OCI-LY3 (cell line): ENCODE measurements around the gene SERPINA12.

Source experiments
- H2AFZ ChIP-seq: fragments of 200-600, 300-600 bp; shearing (Covaris generic); 2 replicates; pipeline ENCODE4 v1.6.0; 2014; ENCODE audit warnings: antibody characterized with exemption, low read depth, low read length
- H3K27ac ChIP-seq: fragments of 200-600, 300-600 bp; sonication (generic); 2 replicates; pipeline ENCODE4 v1.5.1; 2014; ENCODE audit warnings: mild to moderate bottlenecking, low read length, moderate library complexity, mixed read lengths
- H3K27me3 ChIP-seq: fragments of 200-600, 300-600 bp; sonication (generic); 2 replicates; pipeline ENCODE4 v1.6.1; 2014; ENCODE audit warnings: low read depth, low read length, mixed read lengths
- H3K36me3 ChIP-seq: fragments of 200-600, 300-600 bp; sonication (generic); replicated peaks from 2 replicates; pipeline ENCODE3; 2014; ENCODE audit warnings: low read depth, low read length, mixed read lengths
- H3K4me1 ChIP-seq: fragments of 300-600, 200-600 bp; sonication (generic); 2 replicates; pipeline ENCODE4 v1.6.1; 2014; ENCODE audit warnings: low read length, mixed read lengths
- H3K4me2 ChIP-seq: fragments of 200-600, 300-600 bp; sonication (generic); 2 replicates; pipeline ENCODE4 v1.6.1; 2014; ENCODE audit warnings: low read length, mixed read lengths
- H3K4me3 ChIP-seq: fragments of 300-600, 200-600 bp; sonication (generic); 2 replicates; pipeline ENCODE4 v1.5.1; 2014; ENCODE audit warnings: antibody characterized with exemption, mild to moderate bottlenecking, low read length, moderate library complexity
- H3K79me2 ChIP-seq: fragments of 300-600, 200-600 bp; shearing (Covaris generic); 2 replicates; pipeline ENCODE4 v1.6.1; 2014; ENCODE audit warnings: mild to moderate bottlenecking, low read length, mixed read lengths
- H3K9ac ChIP-seq: fragments of 300-600, 200-600 bp; shearing (Covaris generic); 2 replicates; pipeline ENCODE4 v1.6.0; 2014; ENCODE audit warnings: mild to moderate bottlenecking, low read length, moderate library complexity
- H3K9me3 ChIP-seq: fragments of 200-600, 300-600 bp; shearing (Covaris generic); 2 replicates; pipeline ENCODE4 v1.6.1; 2014; ENCODE audit warnings: low read length, mixed read lengths; ENCODE audit not compliant: insufficient read depth
- H4K20me1 ChIP-seq: fragments of 200-600, 300-600 bp; sonication (generic); 2 replicates; pipeline ENCODE4 v1.6.1; 2016; ENCODE audit warnings: low read length, mixed read lengths; ENCODE audit not compliant: insufficient read depth
- EZH2phosphoT487 ChIP-seq: fragments of 200-600 bp; shearing (Covaris generic); IDR thresholded peaks from 2 replicates; pipeline ENCODE4 v1.6.1; 2018; ENCODE audit warnings: antibody characterized with exemption, mixed run types, low read depth
- TF ChIP-seq, protein P1 (sequence below): fragments of 200-600, 300-600 bp; sonication (generic); IDR thresholded peaks from 2 replicates; pipeline ENCODE4 v1.5.1; 2014; ENCODE audit warnings: antibody characterized with exemption, low read length, low read depth

SERPINA12 gene

DNA sequence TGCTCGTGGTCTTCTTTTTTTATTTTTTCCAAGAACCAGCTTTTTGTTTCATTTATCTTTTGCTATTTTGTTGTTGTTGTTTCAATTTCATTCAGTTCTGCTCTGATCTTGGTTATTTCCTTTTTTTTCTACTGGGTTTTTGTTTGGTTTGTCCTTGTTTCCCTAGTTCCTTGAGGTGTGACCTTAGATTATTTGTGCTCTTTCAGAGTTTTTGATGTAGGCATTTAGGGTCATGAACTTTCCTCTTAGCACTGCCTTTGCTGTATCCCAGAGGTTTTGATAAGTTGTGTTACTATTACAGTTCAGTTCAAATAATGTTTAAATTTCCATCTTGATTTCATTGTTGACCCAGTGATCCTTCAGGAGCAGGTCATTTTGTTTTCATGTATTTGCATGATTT, 53.3 kb downstream of the SERPINA12 start:
- Histone ChIP-seq H3K79me2 (no peaks in the 10 kb centered on the region), H3K4me1 (peaks cover 28% of the 10 kb centered on the region), H3K9me3 (no peaks in the 10 kb centered on the region), H3K27ac (no peak overlapping the region), H3K4me2 (no peak overlapping the region), H2AFZ (no peak overlapping the region), H3K27me3 (peaks cover 9% of the 10 kb centered on the region), H3K36me3 (no peaks in the 10 kb centered on the region), H4K20me1 (no peaks in the 10 kb centered on the region), H3K4me3 (no peak overlapping the region), H3K9ac (no peak overlapping the region)
- no peak for TF ChIP-seq EZH2phosphoT487
- TF ChIP-seq, protein P1, sequence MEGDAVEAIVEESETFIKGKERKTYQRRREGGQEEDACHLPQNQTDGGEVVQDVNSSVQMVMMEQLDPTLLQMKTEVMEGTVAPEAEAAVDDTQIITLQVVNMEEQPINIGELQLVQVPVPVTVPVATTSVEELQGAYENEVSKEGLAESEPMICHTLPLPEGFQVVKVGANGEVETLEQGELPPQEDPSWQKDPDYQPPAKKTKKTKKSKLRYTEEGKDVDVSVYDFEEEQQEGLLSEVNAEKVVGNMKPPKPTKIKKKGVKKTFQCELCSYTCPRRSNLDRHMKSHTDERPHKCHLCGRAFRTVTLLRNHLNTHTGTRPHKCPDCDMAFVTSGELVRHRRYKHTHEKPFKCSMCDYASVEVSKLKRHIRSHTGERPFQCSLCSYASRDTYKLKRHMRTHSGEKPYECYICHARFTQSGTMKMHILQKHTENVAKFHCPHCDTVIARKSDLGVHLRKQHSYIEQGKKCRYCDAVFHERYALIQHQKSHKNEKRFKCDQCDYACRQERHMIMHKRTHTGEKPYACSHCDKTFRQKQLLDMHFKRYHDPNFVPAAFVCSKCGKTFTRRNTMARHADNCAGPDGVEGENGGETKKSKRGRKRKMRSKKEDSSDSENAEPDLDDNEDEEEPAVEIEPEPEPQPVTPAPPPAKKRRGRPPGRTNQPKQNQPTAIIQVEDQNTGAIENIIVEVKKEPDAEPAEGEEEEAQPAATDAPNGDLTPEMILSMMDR, result no peak

DNA sequence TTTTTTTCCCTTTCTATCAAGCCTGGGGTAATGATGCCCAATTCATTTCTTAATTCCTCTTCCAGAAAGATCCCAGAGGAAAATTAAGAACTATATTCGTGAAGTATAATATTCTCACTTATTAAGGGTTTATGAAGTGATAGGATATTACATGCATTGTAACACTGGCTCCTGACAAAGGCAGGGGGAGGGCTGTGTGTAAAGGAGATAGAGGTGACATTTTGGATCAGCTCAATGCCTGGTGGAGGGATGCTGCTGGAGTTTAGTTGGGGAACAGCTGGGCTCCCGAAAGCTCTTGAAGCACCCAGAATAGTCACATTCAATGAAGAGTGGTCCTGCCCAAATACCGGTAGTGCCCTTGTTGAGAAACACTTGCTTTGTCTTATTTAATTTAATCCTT, 57.4 kb downstream of the SERPINA12 start:
- Histone ChIP-seq H3K4me3 (peak overlapping the region; percentile 32), H3K27ac (no peak overlapping the region)

GRCh38 chr14:94451091-94451771, 58.0 kb downstream of the SERPINA12 start:
- no peaks in the 10 kb centered on the region for H3K79me2 ChIP-seq
- H3K4me1 ChIP-seq, result peaks cover 23% of the 10 kb centered on the region
- H3K4me2 ChIP-seq, result peak overlapping the region; percentile 66
- no peak overlapping the region for H2AFZ ChIP-seq
- H4K20me1 ChIP-seq, result no peaks in the 10 kb centered on the region
- no peaks in the 10 kb centered on the region for H3K9me3 ChIP-seq
- peak overlapping the region; percentile 32 for H3K4me3 ChIP-seq
- H3K9ac ChIP-seq, result no peak overlapping the region
- TF ChIP-seq, protein P1, result no peak
- no peak for TF ChIP-seq EZH2phosphoT487
- H3K36me3 ChIP-seq, result no peaks in the 10 kb centered on the region
- peaks cover 19% of the 10 kb centered on the region for H3K27me3 ChIP-seq
- H3K27ac ChIP-seq, result no peak overlapping the region

More for the DNA sequence above, 57.4 kb downstream of the SERPINA12 start:
- Histone ChIP-seq H4K20me1 (no peaks in the 10 kb centered on the region), H3K36me3 (no peaks in the 10 kb centered on the region), H2AFZ (no peak overlapping the region), H3K4me1 (peaks cover 23% of the 10 kb centered on the region), H3K27me3 (peaks cover 19% of the 10 kb centered on the region), H3K4me2 (peak overlapping the region; percentile 66), H3K79me2 (no peaks in the 10 kb centered on the region), H3K9ac (no peak overlapping the region), H3K9me3 (no peaks in the 10 kb centered on the region)
- TF ChIP-seq, protein P1, result no peak
- no peak for TF ChIP-seq EZH2phosphoT487

DNA sequence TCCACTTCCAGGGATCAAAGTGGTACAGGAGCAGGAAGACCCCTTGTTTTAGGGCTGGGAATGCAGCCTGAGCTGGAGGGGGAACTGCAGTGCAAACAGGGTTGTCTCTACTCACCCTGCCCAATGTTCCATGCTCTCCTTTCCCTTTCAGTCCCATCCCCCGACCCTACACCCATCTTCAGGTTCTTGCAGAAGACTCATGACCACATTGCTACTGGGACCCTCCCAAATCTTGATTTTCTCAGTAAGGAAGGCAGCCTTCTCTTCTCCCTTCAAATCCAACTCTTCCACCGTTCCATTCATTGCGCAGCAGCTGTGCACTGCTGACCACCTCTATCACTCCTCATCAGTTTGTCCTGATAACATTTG, 58.6 kb downstream of the SERPINA12 start:
- Histone ChIP-seq H3K4me2 (peak overlapping the region; percentile 66), H4K20me1 (no peaks in the 10 kb centered on the region), H3K9ac (no peak overlapping the region), H3K4me3 (peak overlapping the region; percentile 32; the same call in 1 of the 2 replicates), H3K27ac (no peak overlapping the region), H3K36me3 (no peaks in the 10 kb centered on the region), H3K4me1 (peaks cover 23% of the 10 kb centered on the region), H3K79me2 (no peaks in the 10 kb centered on the region), H2AFZ (no peak overlapping the region), H3K9me3 (no peaks in the 10 kb centered on the region), H3K27me3 (peaks cover 19% of the 10 kb centered on the region)
- TF ChIP-seq, protein P1, result no peak
- no peak for TF ChIP-seq EZH2phosphoT487
